ENCODE results near the gene UBL4B.

UBL4B gene

DNA sequence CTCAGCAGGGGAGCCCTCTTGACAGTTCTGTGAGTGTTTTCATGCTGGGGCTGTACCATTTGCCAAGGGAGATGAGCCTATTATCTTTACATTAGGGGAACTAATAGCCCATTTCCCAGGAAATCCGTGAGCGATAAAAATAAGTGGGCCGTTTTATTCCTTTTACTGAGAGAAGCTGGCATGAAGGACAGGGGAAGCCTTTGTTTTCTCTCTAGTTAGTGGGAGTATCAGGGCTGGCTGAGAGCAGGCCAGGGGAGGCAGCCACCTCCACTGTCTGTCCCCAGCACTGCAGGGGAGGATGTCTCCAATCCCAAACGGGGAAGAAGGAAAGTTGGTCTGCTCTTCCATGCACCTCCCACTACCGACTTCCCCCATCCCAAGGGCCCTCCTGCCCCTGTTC lies 2.5 kb downstream of the UBL4B start:
- peak; percentile 51 for DNase-seq (ENCODE audit: low spot score)

DNA sequence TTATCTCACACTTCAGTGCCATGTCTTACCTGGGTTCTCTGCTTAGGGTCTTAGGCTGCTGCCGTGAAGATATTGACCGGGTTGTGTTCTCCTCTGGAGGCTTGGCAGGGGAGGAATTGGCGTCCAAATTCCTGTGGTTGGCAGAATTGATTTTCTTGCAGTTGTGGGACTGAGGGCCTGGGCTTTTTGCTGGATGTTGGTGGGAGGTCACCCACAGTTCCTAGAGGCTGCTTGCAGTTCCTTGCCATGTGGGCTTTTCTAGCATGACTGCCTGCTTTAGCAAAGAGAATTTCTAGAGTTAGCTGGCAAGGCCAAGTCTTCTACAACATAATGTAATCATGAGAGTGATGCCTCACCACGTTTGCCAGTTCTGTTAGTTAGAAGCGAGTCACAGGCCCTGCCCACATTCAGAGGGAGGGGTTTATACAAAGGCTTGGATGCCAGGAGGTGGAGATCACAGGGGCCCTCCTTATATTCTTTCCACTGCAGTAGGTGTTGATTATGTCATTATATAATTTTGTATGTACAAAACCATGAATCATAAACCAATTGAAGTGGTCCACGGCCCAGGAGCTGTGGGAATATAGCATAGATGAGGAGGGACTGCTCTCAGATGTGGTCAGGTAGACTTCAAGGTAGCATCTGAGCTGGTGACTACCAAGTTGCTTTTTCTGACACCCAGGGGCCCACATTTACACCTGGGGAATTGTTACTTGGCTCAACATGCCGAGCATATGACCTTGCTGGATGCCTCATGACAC lies 6.6 kb downstream of the UBL4B start:
- DNase-seq (ENCODE audit: low spot score): no peak

DNA sequence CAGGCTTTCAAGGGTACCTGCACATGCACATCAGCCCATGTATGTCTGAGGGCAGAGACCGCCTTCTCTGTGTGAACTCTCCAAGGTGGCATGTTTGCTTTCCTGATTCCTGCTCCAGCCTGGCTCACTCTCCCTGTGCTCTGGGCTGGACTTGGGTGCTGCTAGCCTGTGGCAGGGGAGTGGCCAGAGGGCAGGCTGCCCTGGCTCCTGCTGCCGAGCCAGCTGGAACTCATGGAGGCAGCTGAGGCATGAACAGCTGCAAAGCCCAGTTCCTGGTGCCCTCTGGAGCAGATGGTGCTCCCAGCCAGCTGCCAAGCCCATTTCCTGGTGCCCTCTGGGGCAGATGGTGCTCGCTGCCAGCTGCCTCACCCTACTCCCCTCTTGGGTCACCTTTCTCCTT lies 7.6 kb downstream of the UBL4B start:
- no peak for DNase-seq (ENCODE audit: low spot score)

DNA sequence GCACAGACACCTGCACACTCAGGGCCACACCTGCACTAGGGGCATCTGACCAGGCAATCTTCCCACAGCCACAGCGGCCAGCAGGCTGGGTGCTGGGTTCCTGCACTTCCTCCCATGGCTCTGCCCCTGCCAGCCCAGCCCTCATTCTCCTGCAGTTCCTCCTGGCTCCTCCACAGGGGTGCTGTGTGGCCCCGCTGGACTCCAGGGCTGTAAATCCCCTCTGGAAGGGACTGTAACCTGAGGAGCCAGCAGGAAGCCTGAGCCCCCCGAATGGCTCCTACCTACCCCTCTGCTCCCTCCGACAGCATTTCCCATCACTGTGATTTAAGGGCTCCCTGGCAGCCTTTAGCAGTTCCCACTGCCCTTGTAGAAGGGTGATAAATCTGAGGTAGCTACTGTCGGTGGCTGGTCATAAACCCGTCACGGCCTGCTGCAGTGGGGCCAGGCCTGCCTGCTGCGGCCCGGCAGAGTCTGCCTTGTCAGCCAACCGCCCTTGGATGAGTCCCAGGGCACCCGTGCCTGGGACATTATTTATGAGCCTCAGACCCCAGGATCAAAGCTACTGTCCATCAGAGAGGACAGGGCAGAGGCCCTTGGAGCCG lies 8.8 kb downstream of the UBL4B start:
- DNase-seq (ENCODE audit: low spot score): no peak

DNA sequence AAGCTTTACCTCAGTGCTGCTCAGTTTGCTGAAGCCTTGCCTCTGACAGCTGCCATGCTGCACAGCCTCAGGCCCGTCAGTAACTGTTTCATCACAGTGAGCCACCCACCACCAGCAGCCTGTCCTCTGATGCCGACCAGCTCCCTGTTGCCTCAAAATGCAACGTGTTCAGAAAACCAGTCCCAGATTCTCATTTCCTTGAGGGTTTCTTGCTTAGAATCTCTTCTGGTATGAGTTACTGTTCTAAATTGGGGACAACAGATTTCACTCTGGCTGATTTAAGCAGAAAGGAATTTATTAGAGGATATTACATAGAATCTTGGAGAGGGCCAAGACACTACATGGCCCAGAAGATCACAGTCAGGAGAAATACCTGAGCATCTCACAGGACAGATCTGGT lies 11.0 kb downstream of the UBL4B start:
- no peak for DNase-seq (ENCODE audit: low spot score)

DNA sequence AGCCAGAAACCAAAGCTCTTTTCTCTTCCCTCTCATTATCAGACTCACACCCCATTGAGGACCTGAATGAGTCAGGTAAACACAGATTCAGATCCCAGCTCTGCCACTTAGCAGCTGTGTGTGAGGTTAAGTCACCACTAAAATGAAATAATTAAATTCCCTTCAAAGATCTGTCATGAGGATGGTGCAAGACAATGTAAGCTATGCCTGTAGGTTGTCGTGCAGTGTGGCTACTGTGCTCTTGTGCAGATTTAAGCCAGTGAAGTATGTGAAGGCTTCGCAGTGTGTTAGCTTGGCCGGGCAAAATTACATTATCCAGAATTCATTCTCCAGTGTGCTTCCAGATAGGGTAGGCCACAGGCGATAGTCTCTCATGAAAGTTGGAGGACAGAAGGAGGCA lies 13.6 kb downstream of the UBL4B start:
- no peak for DNase-seq (ENCODE audit: low spot score)

DNA sequence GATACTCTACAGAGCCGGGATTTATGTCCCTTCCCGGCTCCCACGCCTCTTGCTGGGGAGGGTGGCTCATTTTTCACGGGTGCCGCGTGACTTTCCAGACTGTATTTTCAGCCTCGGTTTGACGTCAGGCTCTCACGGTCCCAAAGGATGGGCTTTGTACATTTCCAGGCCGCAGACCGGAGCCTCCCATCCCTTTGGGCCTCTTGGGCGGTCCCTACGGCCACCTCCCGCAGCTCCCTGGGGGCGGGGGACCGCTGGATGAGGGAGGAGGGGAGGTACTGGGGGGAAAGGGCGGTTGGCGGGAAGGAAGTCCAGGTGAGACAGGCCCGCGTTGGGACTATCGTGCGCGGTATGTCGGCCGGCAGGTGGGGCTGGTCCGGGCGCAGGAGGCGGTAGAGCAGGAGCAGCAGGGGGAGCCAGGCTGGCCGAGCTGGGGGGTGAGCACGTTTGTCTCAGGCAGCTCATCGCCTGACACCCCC lies 17.9 kb downstream of the UBL4B start:
- no peak for DNase-seq (ENCODE audit: low spot score)

DNA sequence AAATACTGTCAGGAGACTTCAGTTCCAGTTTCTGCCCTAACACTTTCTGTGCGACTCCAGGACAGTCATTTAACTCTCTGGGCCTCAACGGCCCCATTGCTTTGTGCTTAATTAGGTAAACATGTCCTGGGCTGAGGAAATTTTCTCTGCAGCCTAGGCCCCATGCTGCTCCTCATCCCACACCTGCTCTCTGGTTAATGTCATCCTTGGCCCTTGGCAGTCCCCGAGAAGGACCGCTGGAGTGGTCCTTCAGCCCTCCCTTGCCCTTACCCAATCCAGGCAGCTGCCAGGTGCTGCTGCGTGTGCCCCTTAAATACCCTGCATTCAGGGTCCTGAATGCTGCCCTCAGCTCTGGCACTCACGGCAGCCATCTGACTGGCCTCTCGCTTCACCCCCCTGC lies 18.7 kb downstream of the UBL4B start:
- no peak for DNase-seq (ENCODE audit: low spot score)

DNA sequence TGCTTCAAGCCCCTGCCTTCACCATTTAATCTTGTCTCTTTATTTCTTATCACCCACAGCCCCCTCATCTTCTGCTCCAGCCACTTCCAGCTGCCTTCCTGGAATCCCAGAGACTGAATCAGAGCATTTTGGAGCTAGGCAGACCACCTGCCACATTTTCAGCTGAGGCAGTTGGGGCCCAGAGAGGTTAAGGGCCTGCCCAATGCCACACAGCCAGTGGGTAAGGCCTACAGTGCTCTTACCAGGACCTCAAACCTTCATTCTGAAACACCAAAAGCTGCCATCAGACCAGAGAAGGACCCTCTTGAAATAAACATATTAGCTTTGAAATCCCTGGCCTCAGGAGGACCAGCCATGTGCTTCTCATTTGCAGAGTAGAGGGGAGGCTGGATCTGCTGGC lies 20.4 kb downstream of the UBL4B start:
- DNase-seq (ENCODE audit: low spot score): no peak

DNA sequence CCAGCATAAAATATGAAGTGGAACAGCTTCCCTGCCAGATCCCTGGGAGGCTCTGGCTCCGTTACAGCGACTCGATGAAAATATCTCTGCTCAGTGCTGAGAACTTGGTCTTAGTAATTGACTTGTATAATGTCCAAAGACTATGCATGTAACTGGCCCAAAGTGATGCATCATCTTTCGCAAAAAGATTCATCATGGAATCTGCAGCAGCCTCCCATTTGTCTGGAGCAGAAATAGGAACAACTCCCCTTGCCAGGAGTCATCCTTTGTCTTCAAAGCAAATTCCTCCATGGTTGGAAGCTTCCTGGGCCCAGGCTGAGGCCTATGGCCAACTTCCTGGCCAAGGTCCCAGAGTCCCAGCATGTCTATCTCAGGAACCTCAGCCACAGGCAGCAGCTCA lies 21.2 kb downstream of the UBL4B start:
- DNase-seq (ENCODE audit: low spot score): no peak

DNA sequence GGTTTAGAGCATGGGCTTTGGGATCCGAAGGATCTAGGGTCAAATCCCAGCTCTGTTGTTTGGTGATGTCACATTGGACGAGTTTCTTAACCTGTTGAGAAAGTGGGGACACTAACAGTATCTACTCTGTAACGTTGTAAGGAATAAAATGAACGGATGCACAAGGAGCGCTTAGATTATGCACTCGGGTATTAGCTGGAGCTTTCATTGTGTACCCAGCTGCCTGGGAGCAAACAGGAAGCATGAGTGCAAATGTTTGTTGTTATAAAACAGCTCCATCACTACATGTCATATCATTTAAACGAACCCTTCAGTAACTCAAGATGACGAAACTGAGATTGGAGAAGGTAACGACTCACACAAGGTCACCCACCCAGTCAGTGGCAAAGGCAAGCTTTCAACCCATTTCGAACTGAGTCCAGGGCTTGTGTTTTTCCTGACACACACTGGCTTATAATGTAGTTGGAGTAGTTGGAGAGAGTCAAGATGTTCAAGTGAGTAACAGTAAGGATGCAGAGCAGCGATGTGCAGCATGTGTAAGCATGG lies 21.9 kb downstream of the UBL4B start:
- DNase-seq (ENCODE audit: low spot score): no peak

DNA sequence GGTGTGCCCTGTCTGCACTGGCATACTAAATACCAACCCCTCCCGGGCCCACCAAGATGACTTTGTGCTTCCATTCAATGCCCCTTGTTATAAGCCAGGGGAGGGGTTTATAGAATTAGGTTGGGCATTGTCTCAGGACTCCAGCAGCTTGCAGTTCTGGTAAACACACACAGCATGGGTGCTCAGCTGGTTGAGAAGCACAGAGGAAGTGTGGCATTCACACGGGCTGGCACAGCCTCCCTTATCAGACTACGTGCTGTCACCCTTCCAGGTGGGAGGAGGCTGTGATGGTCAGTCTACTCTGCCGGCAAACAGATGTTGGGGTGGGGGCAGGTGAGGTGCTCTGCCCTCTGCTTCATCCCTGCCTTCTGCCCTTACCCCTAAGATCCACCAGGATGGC lies 23.0 kb downstream of the UBL4B start:
- no peak for DNase-seq (ENCODE audit: low spot score)

DNA sequence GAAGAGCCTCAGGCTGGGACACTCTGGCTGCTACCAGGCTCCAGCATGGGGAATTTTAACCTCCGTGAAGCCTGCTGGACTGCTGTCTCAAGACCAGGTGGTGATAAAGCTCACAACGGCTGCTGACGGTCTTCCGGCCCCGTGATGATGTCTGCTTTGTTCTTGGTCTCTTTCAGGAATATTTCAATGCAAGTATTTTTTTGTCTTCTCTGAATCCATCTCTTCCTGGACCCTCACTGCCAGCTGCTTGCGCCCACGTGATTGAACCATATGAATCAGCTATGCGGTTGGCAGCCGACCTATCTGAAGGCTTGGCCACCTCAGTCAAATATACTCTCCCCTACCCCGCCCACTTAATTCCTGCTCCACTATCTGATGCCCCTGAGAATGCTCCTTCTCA lies 23.4 kb downstream of the UBL4B start:
- DNase-seq (ENCODE audit: low spot score): no peak

DNA sequence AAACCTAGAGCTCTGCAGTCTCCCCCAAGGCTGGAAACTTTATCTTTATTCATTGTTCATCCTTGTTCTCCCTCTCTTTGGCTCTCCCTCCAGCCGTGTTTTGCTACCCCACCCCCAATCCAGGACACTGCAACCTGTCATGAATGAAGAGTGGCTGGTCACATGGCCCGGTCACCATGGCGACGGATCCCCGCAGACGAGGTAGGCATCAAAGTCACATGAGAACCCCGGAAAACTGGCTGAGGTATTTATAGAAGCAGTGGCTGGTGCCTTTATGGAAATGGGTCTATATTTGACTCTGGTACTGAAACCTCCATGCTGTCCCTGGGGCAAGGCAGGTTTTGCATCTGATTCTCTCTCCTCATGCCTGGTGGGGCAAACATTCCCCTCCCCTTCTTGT lies 24.7 kb downstream of the UBL4B start:
- DNase-seq (ENCODE audit: low spot score): peak; percentile 43

DNA sequence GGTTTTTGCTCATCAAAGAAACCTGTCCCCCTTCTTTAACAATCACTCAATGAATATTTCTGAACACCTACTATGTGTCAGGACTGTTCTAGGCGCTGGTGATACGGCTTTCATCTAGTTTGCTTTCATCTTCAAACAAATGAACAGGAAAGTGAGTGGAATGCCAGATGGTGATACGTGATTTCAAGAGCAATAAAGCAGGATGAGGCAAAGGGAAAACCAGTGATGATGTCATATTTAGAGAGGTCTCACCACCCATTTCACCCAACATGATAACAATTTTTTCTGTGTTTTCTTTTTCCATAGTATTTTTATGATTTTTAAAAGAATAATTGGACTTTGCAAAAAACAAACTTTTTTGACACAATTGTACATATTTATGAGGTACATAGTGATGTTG lies 26.7 kb downstream of the UBL4B start:
- no peak for DNase-seq (ENCODE audit: low spot score)

DNA sequence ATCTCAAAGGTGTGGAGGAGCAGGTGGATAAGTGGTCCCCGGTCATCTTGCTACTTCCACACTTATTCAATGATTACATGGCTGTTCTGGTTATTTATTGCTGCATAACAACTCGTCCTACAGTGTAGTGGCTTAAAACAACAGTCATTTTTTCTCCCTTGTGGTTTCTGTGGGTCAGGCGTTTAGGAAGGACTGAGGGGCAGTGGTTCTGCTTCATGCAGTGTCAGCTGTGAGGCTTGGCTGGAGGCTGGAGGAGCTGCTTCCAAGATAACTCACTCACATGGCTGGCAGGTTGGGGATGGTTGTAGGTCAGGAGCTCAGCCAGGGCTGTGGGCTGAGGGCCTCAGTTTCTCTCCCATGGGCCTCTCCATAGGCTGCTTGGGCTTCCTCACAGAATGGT lies 32.1 kb downstream of the UBL4B start:
- DNase-seq (ENCODE audit: low spot score): no peak

DNA sequence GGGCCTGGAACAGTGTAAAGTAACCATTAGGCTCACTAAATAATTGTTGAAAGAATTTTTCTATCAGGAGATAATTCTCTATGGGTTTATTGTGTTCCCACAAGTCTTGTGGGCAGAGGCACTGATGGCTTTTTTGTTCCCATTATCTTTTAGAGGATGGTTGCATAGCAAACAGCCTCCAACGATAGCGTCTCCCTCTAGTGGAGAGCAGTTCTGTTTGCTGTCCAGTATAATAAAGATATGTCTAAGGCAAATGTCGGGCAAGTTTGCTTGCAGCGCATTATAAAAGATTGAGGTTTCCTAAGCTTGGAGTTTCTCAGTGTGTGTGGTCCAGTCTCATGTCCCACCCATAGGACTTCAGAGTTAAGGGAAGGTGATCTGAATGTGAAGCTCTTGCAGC lies 36.7 kb downstream of the UBL4B start:
- DNase-seq (ENCODE audit: low spot score): peak; percentile 14

DNA sequence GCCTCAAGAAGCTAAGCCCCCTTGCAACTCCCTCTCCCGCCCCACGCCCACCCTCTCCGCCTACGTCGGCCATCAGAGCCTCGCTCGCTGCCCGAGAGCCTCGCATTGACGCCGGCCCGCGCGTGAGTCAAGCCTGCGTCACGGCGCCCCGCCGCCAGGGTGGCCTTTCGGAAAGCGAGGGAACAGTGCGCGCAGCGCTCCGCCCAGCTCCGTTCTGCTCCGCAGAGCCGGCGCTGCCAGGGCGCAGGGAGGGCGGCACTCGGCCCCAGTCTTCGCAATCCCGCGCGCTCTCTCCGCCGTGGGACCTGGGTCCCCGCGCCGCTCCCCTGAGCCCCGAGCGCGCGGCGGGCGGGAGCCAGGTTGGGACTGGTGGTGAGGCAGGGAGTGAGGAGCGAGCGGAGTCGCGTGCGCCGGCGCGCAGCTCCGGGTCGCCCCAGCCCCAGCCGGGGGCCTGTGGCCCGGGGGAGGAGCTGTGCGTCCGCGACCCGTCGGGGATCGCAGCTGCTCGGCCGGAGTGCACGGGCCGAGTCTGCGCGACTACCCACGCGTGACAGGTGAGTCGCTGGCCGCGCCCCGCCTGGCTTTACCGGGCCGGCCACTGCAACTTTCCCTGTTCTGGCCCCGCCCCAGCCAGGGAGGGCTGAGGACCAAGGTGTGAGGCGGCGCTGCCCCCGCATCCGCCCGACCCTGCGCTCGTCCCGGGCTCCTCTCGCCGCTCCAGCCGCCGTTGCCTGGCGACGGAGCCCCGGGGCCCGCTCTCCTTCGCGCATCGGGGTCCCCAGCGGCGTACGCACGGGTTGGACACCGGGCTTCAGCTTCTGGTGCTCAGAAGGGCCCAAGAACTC lies 38.3 kb downstream of the UBL4B start, which contains the start of gene SLC6A17:
Gene SLC6A17, plus strand, starts transcription at position 165 of the 845 bp plus-strand sequence. CDS start 16,436 bp downstream, outside the sequence.
- peak; percentile 8 for DNase-seq (ENCODE audit: low spot score)

DNA sequence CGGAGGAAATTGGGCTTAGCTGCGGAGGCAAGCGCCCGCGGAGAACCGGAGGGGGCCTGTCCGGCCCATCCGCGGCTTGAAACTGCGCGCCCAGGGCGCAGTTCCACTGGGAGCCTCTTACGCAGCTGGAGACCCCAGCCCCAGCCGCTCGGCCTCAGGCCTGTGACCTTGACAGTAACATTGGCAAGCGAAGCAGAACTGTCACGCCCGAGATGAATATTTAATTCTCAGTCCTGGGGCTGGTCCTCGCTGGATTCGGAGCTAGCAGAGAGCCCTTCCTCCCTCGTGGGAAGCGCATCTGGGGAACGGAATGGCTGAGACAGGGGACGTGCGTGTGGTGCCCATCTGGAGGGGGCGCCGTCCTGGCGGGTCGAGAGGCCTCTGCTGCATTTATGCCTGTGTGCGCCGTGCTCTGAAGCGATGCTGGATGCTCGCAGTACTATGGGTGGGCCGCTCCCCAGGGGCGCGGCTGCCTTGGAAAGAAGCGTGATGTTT lies 39.0 kb downstream of the UBL4B start:
- DNase-seq (ENCODE audit: low spot score): no peak

DNA sequence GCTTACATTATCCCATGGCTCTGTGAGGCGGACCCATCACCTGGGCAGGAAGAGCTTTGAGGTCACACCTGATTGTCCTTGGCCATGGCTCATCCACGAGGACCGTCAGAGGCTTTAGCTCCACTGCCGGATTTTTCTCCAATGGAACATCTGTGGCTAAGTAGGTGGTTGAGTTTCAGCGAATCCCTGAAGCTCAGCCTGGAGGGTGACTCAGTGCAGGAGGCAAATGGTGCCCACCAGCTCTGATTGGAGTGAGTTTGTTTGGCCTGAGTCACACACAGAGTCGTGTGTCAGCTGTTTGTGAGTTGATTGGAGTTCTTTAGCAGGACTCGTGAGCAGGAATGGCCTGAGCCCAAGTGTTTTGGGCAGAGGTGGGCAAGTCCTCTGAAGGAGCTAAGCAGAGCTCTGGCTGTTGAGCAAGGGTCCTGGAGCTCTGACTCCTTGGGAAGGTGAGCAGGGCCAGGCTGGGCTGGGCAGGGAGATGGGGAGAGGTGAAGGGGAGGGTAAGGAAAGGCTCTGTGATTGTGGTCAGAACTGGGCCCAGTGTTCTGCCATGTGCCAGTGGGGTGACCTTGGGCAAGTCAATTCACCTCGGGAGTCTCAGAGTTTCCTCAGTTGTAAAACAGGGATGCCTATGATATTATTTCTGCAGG lies 40.0 kb downstream of the UBL4B start:
- DNase-seq (ENCODE audit: low spot score): peak; percentile 6

DNA sequence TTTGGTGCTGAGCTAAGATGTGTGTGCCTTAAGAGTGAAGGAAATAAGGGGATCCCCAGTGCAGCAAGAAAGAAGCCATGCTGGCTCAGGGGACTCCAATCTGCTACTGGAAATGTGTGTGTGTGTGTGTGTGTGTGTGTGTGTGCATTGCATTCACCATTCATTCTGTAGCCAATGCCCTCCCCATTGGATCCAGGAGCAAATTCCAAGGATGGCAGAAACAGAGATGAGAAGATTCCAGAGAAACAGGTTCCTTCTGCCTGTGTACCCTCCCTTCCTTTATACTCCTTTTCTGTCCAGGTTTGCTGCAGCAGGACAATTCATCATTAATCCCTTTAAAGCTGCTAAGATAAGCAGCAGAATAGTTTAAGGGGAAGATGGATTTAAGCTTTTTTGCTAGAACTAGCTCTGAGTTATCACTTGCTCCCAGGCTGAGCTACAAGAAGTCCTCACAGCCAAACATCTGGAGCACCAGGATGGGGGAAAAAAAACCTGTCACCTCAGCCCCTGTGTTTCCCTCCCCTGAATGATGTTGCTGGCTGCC lies 41.2 kb downstream of the UBL4B start:
- no peak for DNase-seq (ENCODE audit: low spot score)
